ENCODE data around the gene DYNLT2B.
"Not testable (repeated sequence)": the region's sequence is repeated elsewhere in the genome, so short reads cannot be mapped to it uniquely, and the experiment has no call there.

The DYNLT2B gene

DNA sequence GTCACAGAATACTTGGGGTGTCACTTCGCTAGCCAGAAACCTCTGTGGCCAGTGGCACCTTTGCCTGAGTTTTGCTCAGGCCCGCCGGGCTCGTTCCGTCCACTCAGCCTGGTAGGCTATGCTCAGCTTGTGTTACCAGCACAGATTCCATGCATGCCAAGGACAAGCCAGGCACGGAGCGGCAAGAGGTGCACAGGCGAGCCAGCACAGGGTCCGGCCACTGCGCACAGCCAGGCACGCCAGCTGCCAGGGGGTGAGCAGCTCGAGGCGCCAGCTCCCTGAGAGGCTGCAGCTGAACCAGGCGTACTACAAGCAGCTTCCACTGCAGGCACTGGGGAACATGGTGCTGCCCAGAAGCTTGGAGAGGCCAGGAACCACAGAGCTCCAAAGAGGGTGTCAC is 45.2 kb downstream of the DYNLT2B start:
- DNase-seq (ENCODE audit: low read depth): no peak

DNA sequence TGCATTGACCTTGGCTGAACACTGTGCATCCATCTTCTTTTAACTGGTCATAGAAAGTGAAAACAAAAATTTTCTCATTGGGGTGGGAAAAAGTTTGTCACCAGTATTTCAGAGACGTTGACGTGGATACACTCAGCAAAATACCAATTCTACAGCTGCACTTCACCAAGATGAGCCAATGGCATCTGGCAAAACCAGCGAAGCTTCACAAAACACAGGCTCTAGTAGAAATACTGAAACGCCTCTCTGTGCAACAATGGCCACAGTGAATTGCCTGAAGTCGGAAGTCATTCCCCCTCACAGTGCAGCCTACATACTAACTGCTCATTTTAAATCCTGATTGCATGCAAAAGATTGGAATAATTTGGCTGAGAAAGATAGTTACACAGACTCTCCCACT is 47.5 kb downstream of the DYNLT2B start:
- no peak for DNase-seq (ENCODE audit: low read depth)

DNA sequence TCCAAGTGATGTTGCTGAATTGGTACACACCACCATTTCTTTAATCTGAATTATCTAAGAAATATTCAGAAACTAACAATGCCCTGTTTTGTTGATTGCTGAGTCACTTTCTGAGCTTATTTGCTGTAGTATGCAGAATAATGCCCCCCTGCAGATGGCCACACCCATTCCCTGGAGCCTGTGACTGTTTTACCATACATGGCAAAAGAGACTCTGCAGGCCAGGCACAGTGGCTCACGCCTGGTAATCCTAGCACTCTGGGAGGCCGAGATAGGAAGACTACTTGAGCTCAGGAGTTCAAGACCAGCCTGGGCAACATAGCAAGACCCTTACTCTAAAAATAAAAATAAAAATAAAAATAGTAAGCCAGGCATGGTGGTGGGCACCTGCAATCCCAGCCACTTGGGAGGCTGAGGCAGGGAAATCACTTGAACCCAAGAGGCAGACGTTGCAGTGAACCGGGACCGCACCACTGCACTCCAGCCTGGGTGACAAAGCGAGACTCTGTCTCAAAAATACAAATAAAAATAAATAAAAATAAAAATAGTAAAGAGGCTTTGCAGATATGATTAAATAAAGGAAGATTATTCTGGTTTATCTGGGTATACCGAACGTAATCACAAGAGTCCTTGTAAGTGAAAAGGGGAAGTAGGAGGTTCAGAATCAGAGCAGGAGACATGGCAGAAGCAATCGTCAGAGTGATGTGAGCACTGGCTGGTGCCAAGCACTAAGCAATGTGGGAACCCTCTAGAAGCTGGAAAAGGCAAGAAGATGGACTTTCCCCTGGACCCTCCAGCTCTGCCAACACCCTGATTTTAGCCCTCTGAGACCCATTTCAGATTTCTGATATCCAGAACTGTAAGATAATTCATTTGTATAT is 49.5 kb downstream of the DYNLT2B start:
- DNase-seq (ENCODE audit: low read depth): no peak

DNA sequence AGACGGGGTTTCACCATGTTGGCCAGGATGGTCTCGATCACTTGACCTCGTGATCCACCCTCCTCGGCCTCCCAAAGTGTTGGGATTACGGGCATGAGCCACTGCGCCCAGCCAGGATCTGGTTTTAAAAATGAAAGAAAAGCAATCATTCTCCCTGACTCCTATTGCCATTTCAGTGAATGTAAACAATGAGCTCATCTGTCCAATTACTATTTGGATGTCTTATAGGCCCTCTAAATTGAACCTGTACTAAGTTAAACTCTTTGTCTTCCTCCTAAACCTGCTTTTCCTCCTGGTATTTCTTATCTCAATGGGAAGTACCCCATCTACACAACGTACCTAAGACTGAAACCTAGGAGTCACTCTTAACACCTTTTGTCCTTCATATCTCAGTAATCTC is 54.2 kb downstream of the DYNLT2B start:
- DNase-seq (ENCODE audit: low read depth): no peak

DNA sequence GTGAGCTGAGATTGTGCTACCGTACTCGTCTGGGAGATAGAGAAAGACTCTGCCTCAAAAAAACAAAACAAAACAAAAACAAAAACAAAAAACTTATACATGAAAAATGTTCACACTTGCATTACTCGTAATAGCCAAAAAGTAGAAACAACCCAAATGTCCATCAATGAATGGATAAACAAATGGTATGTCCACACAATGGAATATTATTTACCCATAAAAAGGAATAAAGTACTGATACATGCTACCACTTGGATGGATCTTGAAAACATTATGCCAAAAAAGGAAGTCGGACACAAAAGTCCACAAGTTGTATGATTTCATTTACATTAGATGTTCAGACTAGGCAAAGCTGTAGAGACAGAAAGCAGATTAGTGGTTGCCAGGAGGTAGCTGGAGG is 57.3 kb downstream of the DYNLT2B start:
- DNase-seq (ENCODE audit: low read depth): no peak

DNA sequence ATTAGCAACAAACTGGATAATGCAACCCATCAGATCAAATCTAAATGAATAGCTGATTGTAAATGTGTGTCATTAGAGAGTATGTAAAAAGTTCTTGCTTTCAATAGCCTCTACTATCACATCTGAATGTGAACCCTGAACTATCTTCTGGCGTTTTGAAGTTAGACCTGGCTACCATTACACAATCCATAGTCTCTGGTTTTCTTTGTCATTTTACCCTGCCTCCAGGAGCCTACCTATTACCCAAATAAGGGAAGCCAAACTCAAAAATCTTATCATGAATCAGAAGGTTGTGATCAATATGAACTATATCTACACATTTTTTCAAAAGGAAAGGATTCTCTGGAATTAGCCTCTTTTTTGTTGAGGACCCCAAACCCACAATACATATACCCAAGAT is 62.3 kb downstream of the DYNLT2B start:
- no peak for DNase-seq (ENCODE audit: low read depth)

DNA sequence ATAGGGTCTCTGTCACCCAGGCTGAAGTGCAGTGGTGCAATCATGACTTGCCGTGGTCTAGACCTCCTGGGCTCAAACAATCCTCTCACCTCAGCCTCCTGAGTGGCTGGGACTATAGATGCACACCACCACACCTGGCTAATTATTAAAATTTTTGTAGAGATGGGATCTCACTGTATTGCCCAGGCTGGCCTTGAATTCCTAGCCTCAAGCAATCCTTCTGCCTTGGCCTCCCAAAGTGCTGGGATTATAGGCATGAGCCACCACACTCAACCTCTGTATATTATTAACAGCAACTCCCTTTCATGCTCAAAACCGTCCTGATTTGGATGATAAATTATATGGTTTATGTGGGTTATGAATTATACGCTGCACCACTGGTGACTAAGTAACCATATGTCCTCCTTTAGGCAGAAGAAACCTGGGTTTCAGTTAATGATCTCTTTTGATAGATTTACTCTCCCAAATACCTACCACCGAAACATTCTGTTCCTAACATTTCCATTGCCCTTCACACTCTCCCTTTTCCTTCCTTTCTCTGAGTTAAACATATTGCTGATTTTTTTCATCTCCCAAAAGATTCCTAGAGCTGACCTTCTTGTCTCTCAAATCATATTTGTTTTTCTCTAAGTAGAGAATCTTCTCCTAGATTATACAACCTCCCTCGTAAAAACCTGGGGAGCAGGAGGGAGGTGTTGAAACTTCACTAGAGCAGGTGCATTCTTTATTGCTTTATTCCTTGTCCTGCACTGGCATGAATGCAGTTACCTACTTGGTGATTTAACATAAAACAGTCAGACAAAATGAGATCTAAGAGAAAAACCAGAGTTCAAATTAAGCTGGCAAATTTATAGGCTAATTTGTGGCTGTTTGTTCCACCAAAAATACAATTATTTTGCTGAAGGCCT is 63.4 kb downstream of the DYNLT2B start:
- DNase-seq (ENCODE audit: low read depth): no peak

DNA sequence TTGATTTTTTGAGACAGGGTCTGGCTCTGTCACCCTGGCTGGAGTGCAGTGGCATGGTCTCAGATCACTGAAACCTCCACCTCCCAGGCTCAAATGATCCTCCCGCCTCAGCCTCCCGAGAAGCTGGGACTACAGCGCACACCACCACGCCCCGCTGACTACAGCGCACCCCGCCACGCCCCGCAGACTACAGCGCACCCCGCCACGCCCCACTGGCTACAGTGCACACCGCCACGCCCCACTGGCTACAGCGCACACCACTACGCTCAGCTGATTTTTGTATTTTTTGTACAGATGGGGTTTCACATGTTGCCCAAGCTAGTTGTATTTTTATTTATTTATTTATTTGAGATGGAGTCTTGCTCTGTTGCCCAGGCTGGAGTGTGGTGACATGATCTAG is 66.1 kb downstream of the DYNLT2B start:
- no peak for DNase-seq (ENCODE audit: low read depth)

DNA sequence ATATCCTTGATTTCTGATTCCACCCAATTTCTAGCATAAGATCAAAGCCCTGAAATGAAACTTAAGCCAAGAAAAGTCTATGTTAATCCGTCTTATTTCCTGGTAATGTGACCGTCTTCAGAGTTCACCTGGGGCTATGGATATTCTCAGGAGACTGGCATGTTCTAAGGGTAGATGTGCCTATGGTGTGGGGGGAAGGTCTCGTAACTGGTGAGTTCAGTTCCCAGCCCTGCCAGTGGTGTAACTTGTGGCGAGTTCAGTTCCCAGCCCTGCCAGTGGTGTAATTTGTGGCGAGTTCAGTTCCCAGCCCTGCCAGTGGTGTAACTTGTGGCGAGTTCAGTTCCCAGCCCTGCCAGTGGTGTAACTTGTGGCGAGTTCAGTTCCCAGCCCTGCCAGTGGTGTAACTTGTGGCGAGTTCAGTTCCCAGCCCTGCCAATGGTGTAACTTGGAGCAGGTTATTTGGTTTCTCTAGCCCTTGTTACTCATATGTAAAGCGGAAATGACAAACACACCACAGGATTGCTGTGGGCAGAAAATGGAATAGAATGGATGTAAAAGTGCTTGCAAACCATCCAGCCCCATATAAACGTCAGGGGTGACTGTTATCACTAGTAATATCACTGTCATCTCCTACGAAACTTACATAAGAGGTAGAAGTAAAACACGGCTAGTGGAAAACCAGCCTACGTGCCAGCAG is 71.3 kb downstream of the DYNLT2B start:
- DNase-seq (ENCODE audit: low read depth): no peak

DNA sequence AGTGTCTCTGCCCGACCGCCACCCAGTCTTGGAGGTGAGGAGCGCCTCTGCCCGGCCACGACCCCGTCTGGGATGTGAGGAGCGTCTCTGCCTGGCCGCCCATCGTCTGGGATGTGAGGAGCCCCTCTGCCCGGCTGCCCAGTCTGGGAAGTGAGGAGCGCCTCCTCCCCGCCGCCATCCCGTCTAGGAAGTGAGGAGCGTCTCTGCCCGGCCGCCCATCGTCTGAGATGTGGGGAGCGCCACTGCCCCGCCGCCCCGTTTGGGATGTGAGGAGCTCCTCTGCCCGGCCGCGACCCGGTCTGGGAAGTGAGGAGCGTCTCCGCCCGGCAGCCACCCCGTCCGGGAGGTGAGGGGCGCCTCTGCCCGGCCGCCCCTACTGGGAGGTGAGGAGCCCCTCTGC is 73.9 kb downstream of the DYNLT2B start:
- not testable (repeated sequence) for DNase-seq (ENCODE audit: low read depth)

DNA sequence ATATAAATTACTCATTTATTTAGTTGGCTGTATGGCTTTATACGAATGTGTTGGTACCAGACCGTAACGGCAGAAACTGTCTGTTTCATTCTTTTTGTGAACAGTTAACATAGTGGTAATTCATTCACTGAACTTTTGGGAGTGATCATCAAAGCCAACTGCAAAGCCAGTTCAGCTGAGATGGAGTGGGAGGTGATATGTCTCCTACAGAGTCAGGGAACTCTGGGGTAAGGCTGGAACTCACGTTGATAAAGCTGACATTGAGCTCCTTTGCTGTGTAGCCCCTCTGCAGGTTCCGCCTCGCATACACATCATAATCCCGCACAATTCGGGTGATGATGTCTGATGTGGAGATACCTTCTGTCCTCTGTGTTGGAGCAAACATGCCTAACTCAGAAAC is 76.3 kb downstream of the DYNLT2B start:
- DNase-seq (ENCODE audit: low read depth): no peak

Measured in activated T-helper 1 cell treated with Interleukin-2 at 50 U/mL for 16 hours (primary cell).